Lower lobe of right lung (tissue), 2 donors: Measurements from ENCODE around the gene CPA1. TPM values are rescaled to one million over a fixed set of nuclear protein-coding genes. Genes with fewer than 3 reads are reported as not detected.

Source experiments
- ATAC-seq, 2 donors: fragments of 200-7000 bp; cut with Tn5 transposase; one replicate each; pipeline ENCODE4 v1.9.1; 2020 to 2022; ENCODE audit warnings: mild to moderate bottlenecking in 2 of 2, moderate library complexity in 2 of 2
- DNase-seq: peaks from one replicate; pipeline ENCODE4 v3.0.0-alpha.2; 2020
- H3K27ac ChIP-seq: fragments of 200-600 bp; one replicate; pipeline ENCODE4 v1.8.0; 2022
- H3K27me3 ChIP-seq: fragments of 200-600 bp; one replicate; pipeline ENCODE4 v1.8.0; 2022; ENCODE audit warnings: low read depth
- H3K36me3 ChIP-seq: fragments of 200-600 bp; one replicate; pipeline ENCODE4 v1.8.0; 2022; ENCODE audit warnings: mild to moderate bottlenecking
- H3K4me1 ChIP-seq: fragments of 200-600 bp; one replicate; pipeline ENCODE4 v1.8.0; 2022
- H3K4me3 ChIP-seq: fragments of 200-600 bp; one replicate; pipeline ENCODE4 v1.8.0; 2022; ENCODE audit warnings: mild to moderate bottlenecking
- H3K9me3 ChIP-seq: fragments of 200-600 bp; one replicate; pipeline ENCODE4 v1.8.0; 2022
- CTCF ChIP-seq: fragments of 200-600 bp; IDR thresholded peaks from one replicate; pipeline ENCODE4 v1.8.0; 2022; ENCODE audit warnings: antibody characterized with exemption, mild to moderate bottlenecking
- intact Hi-C: fragments of 100-400 bp; cut with DNase I; formaldehyde crosslinking; loops from one replicate; pipeline ENCODE4 v1.11.0; 2022
- total RNA-seq: library from RNA; stranded (reverse); fragmentation: NEBNext Ultra II Directional; extraction: Animal tissue kit (Norgen Biotek cat#: 25700); gene quantifications from one replicate; pipeline ENCODE4 v1.2.1, GENCODE V29; 2021
- donor health status: DM: no; HTN: yes; CAD: no; lungs with severe emphysema.

Gene CPA1
- total RNA-seq, 1 donor from 2014 or later = 0.30 TPM

GRCh38 chr7:130388671-130389070 lies 8.4 kb downstream of the CPA1 start:
- intact Hi-C loops = no loop called here
- Histone ChIP-seq H3K27ac (no peak overlapping the region), H3K27me3 (no peaks in the 10 kb centered on the region), H3K4me3 (no peak overlapping the region), H3K4me1 (no peaks in the 10 kb centered on the region), H3K9me3 (no peaks in the 10 kb centered on the region), H3K36me3 (no peaks in the 10 kb centered on the region)
- TF ChIP-seq CTCF = no peak
- DNase-seq (no peak), ATAC-seq (no peak)

- H3K27ac ChIP-seq = no peak overlapping the region
- no peak for TF ChIP-seq CTCF
- intact Hi-C loops = no loop called here
- DNase-seq (no peak), ATAC-seq (no peak)
- H3K4me1 ChIP-seq = no peaks in the 10 kb centered on the region
- no peak overlapping the region for H3K4me3 ChIP-seq
- no peaks in the 10 kb centered on the region for H3K36me3 ChIP-seq
- no peaks in the 10 kb centered on the region for H3K9me3 ChIP-seq
- H3K27me3 ChIP-seq = no peaks in the 10 kb centered on the region
Measured at GRCh38 chr7:130390486-130390885, 10.2 kb downstream of the CPA1 start.

GRCh38 chr7:130393101-130393561 lies 12.8 kb downstream of the CPA1 start:
- peak in 1 of 2 donors; percentile 28 for ATAC-seq
- Histone ChIP-seq H3K27me3 (no peaks in the 10 kb centered on the region), H3K36me3 (no peaks in the 10 kb centered on the region), H3K4me1 (peaks cover under 1% of the 10 kb centered on the region), H3K27ac (peak overlapping the region; percentile 39), H3K9me3 (no peaks in the 10 kb centered on the region), H3K4me3 (no peak overlapping the region)
- no peak for TF ChIP-seq CTCF
- intact Hi-C loops = no loop called here
- no peak for DNase-seq

GRCh38 chr7:130393841-130394411 lies 13.6 kb downstream of the CPA1 start:
- H3K4me1 ChIP-seq = peaks cover 8% of the 10 kb centered on the region
- ATAC-seq (no peak), DNase-seq (no peak)
- H3K27ac ChIP-seq = no peak overlapping the region
- H3K9me3 ChIP-seq = no peaks in the 10 kb centered on the region
- intact Hi-C loops = no loop called here
- H3K27me3 ChIP-seq = no peaks in the 10 kb centered on the region
- H3K4me3 ChIP-seq = no peak overlapping the region
- no peak for TF ChIP-seq CTCF
- no peaks in the 10 kb centered on the region for H3K36me3 ChIP-seq

GRCh38 chr7:130394421-130395195 lies 14.3 kb downstream of the CPA1 start:
- H3K4me3 ChIP-seq = no peak overlapping the region
- H3K27me3 ChIP-seq = no peaks in the 10 kb centered on the region
- no peak for ATAC-seq
- no peaks in the 10 kb centered on the region for H3K36me3 ChIP-seq
- TF ChIP-seq CTCF = no peak
- no peaks in the 10 kb centered on the region for H3K9me3 ChIP-seq
- intact Hi-C loops = no loop called here
- H3K4me1 ChIP-seq = peaks cover 8% of the 10 kb centered on the region
- H3K27ac ChIP-seq = no peak overlapping the region
- DNase-seq = no peak
